Aorta (tissue), 5 donors: ENCODE measurements around the gene STK32A. TPM values are rescaled to one million over a fixed set of nuclear protein-coding genes. Genes with fewer than 3 reads are reported as not detected.

ENCODE experiments used
- ATAC-seq: fragments of 200-7000 bp; cut with Tn5 transposase; one replicate; pipeline ENCODE4 v1.9.1; 2022; ENCODE audit warnings: moderate library complexity; ENCODE audit not compliant: low FRiP score
- DNase-seq, 2 donors: peaks; one replicate each; pipeline ENCODE4 v3.0.0-alpha.2; 2020
- H3K27ac ChIP-seq, 2 donors: one replicate each; pipeline ENCODE4 v1.5.1; 2013; ENCODE audit warnings: low read length in 2 of 2, mild to moderate bottlenecking in 2 of 2, moderate library complexity in 2 of 2, control low read depth in 1 of 2, inconsistent platforms in 1 of 2, low read depth in 1 of 2
- H3K27me3 ChIP-seq, 2 donors: one replicate each; pipeline ENCODE4 v1.6.1; 2013; ENCODE audit warnings: control low read depth in 1 of 2, low read length in 1 of 2, mild to moderate bottlenecking in 1 of 2, moderate library complexity in 1 of 2; ENCODE audit not compliant: insufficient read depth in 2 of 2, control insufficient read depth in 1 of 2
- H3K36me3 ChIP-seq, 2 donors: one replicate each; pipeline ENCODE4 v1.6.1; 2013; ENCODE audit warnings: control low read depth in 1 of 2, low read length in 1 of 2, mild to moderate bottlenecking in 1 of 2; ENCODE audit not compliant: insufficient read depth in 2 of 2, control insufficient read depth in 1 of 2
- H3K4me1 ChIP-seq, 2 donors: one replicate each; pipeline ENCODE4 v1.6.1; 2013; ENCODE audit warnings: low read length in 2 of 2, control low read depth in 1 of 2, mild to moderate bottlenecking in 1 of 2, moderate library complexity in 1 of 2; ENCODE audit not compliant: insufficient read depth in 2 of 2, control insufficient read depth in 1 of 2
- H3K4me3 ChIP-seq, 2 donors: one replicate each; pipeline ENCODE4 v1.5.1; 2013; ENCODE audit warnings: low read length in 2 of 2, control low read depth in 1 of 2, mild to moderate bottlenecking in 1 of 2
- H3K9me3 ChIP-seq: one replicate; pipeline ENCODE4 v1.6.1; 2013; ENCODE audit warnings: mild to moderate bottlenecking, low read length; ENCODE audit not compliant: control insufficient read depth
- WGBS, 2 donors: extraction: QIAGEN DNeasy Blood & Tissue Kit; methylation state at CpG; one replicate each; pipeline ENCODE4 v1.1.7; 2013; 5-methylcytosine and 5-hydroxymethylcytosine counted together
- intact Hi-C, 2 donors: fragments of 100-400 bp; cut with DNase I; formaldehyde crosslinking; loops; one replicate each; pipeline versions ENCODE4 v1.14.2 to v1.15.0; 2022
- polyA plus RNA-seq, 2 donors: library from polyadenylated mRNA; stranded (reverse); fragments of 200-250 nt; gene quantifications; one replicate each; pipeline ENCODE4 v1.2.3, GENCODE V29; 2013
- total RNA-seq, 2 donors: library from RNA; stranded (reverse); fragmentation: NEBNext Ultra II Directional; extraction: Animal tissue kit (Norgen Biotek cat#: 25700); gene quantifications; one replicate each; pipeline ENCODE4 v1.2.1, GENCODE V29; 2021
- donor health status: healthy with polysubstance abuse.
- donor health status: Bipolar disorder and iron deficiency.
- donor health status: DM: no; HTN: no; CAD: no.
- donor health status: DM: no; HTN: no; CAD: no.
- donor health status: DM: yes; HTN: yes; CAD: no.

The STK32A gene
- total and polyA plus RNA-seq, 4 donors = 3.4 to 14.5 (median 5.5) TPM

DNA sequence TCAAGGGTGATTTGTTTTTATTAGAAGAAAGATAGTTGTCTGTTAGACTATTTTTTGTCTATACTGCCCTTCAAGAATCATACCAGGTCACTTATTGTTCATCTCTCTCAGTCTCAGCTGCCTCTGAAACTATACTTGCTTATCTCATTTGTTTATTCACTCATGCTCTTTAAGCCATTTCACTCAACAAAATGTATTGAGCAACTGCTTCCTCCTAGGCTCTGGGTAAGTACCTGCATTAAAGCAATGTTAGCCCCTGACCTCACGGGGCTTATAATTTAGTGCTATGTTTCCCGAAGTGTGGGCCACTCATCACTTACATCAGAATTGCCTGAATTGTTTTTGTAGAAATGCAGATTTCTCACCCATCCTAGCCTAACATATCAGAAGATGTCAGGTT lies 174.2 kb downstream of the STK32A start:
- no peaks in the 10 kb centered on the region for H3K36me3 ChIP-seq
- peaks cover 9 to 23% of the 10 kb centered on the region in 2 donors for H3K4me1 ChIP-seq
- H3K27me3 ChIP-seq = no peaks in the 10 kb centered on the region
- H3K27ac ChIP-seq = peak overlapping the region in 1 of 2 donors; percentile 32
- DNase-seq (no peak), ATAC-seq (no peak)
- H3K9me3 ChIP-seq = no peaks in the 10 kb centered on the region
- intact Hi-C loops = loop anchor here in 1 of 2 donors (10.0 kb wide), 1 partner anchor 486 kb away; no protein-coding TSS in a partner anchor
- no peak overlapping the region for H3K4me3 ChIP-seq
- 94 to 97% methylated on average over 2 of the region's 2 CpGs for WGBS, 2 donors

DNA sequence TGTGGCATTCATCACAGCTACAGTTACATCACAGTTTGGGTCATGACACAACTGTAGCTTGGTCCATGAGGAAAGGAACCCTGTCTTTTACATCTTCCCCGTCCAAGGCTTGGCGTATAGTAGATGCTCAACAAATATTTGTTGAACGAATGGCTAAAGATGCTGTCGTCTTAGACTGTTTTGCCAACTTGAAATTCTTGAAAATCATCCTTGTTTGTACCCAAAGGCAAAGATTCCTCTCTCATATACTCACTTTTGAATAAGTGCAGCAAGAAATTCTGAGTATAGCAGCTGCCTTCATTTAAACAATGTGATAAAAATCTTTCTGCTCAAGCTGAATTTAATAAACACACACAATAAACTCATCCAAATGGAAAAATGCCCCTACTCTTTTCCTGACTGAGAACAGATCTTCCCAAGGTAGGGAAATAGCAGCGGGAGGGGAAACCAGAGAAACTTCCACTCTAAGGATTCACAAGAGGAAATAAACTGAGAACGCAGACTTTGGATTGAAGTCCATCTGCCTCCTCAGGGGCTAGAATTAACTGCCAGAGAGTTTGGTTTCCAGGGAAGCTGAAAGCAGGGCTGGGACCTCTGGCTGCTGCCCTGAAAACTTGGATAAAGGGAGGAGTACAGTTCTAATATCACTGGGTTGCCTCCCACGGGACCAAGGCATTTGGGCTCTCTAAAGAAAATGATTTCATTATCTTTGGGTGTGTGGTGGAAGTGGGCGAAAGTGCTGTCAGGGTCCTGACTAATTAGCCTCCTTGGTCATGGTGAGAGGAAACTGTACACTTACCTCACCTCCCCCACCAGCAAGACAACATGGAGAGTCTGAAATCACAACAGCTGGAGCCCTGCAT lies 175.9 kb downstream of the STK32A start:
- intact Hi-C loops = loop anchor here in 1 of 2 donors (5.0 kb wide), 1 partner anchor 42 kb away; no protein-coding TSS in a partner anchor
- Histone ChIP-seq H3K36me3 (no peaks in the 10 kb centered on the region), H3K4me1 (peaks cover 5 to 34% of the 10 kb centered on the region in 2 donors), H3K4me3 (no peak overlapping the region), H3K9me3 (no peaks in the 10 kb centered on the region), H3K27me3 (no peaks in the 10 kb centered on the region), H3K27ac (peak overlapping the region; percentile 95 to 99)
- ATAC-seq (peak; percentile 17), DNase-seq (no peak)
- 65 to 70% methylated on average over 8 of the region's 8 CpGs for WGBS, 2 donors

DNA sequence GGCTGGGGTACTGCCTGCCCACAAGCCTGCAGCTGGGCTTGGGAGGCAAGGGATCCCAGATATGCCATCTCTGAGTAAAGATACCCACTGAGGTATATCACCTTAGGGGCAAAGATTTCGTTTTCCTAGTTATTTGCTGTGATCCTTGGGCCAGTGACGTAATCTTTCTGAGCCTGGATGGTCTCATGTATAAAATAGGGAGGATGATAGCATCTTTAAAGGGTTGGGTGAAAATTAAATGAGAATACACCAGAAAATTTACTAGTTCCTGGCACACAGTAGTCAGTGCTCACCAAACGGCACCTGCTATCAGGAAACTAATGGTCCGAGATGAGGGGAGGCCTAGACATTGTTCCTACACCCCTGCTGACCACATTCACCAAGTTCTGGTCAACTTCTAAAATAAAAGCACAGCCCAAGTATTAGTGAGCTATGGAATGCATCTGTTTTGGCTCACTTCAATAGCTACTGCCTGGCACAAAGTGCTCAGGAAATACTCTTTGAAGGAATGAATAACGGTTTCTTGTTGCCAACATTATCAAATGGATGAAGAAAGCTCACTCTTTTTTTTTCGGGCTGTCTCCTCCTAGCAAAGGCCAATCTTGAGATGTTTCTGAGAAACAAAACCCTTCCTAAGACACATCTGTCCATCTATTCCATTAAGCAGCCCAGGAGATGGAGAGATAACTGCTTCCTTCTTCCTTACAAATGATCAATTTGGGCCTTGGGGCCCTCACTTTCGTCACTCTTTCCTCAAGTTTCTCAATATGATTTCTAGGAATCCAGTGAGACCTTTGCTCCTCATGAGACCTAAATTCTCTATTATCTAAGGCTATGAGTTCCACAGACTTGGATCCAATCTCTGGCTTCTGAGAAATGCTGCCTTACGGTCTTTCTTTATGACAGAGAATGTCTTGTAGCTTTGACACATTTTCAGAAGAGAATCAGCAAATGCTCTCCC lies 176.8 kb downstream of the STK32A start:
- intact Hi-C loops = loop anchor here in 1 of 2 donors (5.0 kb wide), 1 partner anchor 41 kb away; no protein-coding TSS in a partner anchor
- Histone ChIP-seq H3K9me3 (no peaks in the 10 kb centered on the region), H3K27me3 (no peaks in the 10 kb centered on the region), H3K4me3 (no peak overlapping the region), H3K36me3 (no peaks in the 10 kb centered on the region), H3K4me1 (peaks cover 5 to 32% of the 10 kb centered on the region in 2 donors), H3K27ac (peak overlapping the region; percentile 95 to 99)
- DNase-seq (no peak), ATAC-seq (peak; percentile 31)
- WGBS, 2 donors = 37 to 41% methylated on average over 8 of the region's 8 CpGs

DNA sequence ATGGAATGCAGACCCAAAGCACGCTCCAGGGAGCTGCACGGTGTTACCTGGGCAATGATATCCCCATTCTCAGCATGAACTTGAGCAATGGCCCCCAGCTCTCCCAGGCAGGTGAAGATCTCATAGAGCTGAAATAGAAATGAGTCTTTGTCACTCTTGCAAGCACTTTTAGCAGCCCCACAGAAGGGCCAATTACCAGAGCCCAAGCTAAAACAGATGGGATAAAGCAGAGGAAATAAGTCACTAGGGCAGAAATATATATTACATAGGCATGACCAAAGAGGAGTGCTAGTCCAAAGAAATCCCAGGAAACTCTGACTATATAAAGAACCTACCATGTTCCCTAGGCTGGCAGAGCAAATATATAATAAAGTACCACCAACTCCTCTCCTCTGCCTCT lies 177.7 kb downstream of the STK32A start:
- Histone ChIP-seq H3K4me1 (peaks cover 5 to 32% of the 10 kb centered on the region in 2 donors), H3K27ac (peak overlapping the region; percentile 84 to 95), H3K4me3 (no peak overlapping the region), H3K9me3 (no peaks in the 10 kb centered on the region), H3K27me3 (no peaks in the 10 kb centered on the region), H3K36me3 (no peaks in the 10 kb centered on the region)
- no peak for DNase-seq
- ATAC-seq = no peak
- WGBS, 2 donors = 97 to 100% methylated on average over 2 of the region's 2 CpGs
- intact Hi-C loops = loop anchor here in 1 of 2 donors (5.0 kb wide), 1 partner anchor 40 kb away; no protein-coding TSS in a partner anchor

DNA sequence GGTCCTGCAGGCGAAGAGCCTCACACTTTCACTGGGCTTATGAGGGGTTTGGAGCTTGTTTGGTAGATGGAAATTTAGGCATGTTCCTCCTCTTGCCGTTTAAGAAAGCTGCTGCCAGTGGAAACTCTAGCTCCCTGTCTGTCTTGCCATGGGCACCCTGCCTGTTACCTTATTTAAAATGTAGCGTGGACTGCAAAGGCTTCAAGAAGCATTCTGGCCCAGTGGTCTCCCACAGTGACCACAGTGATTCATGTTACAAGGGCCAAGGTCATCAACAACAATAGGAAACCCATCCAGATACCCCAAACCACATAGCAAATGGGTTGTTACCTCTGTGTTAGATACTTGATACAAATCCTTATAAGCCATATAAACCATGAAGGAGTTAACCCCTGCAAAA lies 178.4 kb downstream of the STK32A start:
- no peaks in the 10 kb centered on the region for H3K9me3 ChIP-seq
- intact Hi-C loops = loop anchor here in 1 of 2 donors (5.0 kb wide), 1 partner anchor 39 kb away; no protein-coding TSS in a partner anchor
- H3K27me3 ChIP-seq = no peaks in the 10 kb centered on the region
- ATAC-seq (no peak), DNase-seq (no peak)
- H3K36me3 ChIP-seq = peaks cover 0 to under 1% of the 10 kb centered on the region in 2 donors
- peaks cover 5 to 32% of the 10 kb centered on the region in 2 donors for H3K4me1 ChIP-seq
- no peak overlapping the region for H3K4me3 ChIP-seq
- H3K27ac ChIP-seq = peak overlapping the region; percentile 73 to 86
- 28 to 29% methylated on average over 3 of the region's 3 CpGs for WGBS, 2 donors

DNA sequence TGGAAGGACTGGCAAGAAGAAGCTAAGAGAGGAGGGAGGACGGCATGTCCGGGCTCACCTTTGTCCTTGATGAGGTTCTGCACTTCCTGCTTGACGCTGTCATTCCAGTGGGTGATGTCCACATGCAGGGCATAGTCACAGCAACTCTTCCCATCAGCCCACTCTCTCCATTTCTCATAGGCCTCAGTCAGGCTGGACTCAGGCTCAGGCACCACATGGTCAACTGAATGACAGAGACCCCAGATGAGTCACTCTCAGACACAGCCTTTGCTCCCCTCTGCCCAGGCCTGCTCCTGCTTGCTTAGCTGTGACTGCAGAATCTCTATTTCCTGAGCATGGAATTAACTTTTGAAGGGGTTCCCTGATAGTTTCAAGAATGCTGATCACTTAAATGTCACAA lies 180.8 kb downstream of the STK32A start:
- Histone ChIP-seq H3K9me3 (no peaks in the 10 kb centered on the region), H3K4me1 (peaks cover 5 to 31% of the 10 kb centered on the region in 2 donors), H3K27me3 (no peaks in the 10 kb centered on the region), H3K27ac (peak overlapping the region in 1 of 2 donors; percentile 16), H3K4me3 (no peak overlapping the region), H3K36me3 (peaks cover 0 to 1% of the 10 kb centered on the region in 2 donors)
- 90 to 97% methylated on average over 3 of the region's 3 CpGs for WGBS, 2 donors
- DNase-seq = no peak
- ATAC-seq = no peak
- intact Hi-C loops = loop anchor here in 1 of 2 donors (5.0 kb wide), 1 partner anchor 37 kb away; no protein-coding TSS in a partner anchor

GRCh38 chr5:147417135-147417813 lies 182.4 kb downstream of the STK32A start:
- peak; percentile 76 to 84 for DNase-seq
- Histone ChIP-seq H3K4me1 (peaks cover 2 to 19% of the 10 kb centered on the region in 2 donors), H3K36me3 (peaks cover 0 to 1% of the 10 kb centered on the region in 2 donors), H3K27ac (peak overlapping the region; percentile 94 to 97), H3K9me3 (no peaks in the 10 kb centered on the region), H3K27me3 (no peaks in the 10 kb centered on the region), H3K4me3 (no peak overlapping the region)
- ATAC-seq = peak; percentile 86
- 3 to 7% methylated on average over 5 of the region's 5 CpGs for WGBS, 2 donors
- intact Hi-C loops = loop anchor here in 1 of 2 donors (5.0 kb wide), 1 partner anchor 35 kb away; no protein-coding TSS in a partner anchor
